ENCODE measurements around the gene MDP1. TPM values are rescaled to one million over a fixed set of nuclear protein-coding genes. Genes with fewer than 3 reads are reported as not detected.

The MDP1 gene
- total RNA-seq, 1 experiment from 2014 or later, result 18.8 TPM

GRCh38 chr14:24256960-24257359, 41.1 kb upstream of the MDP1 start:
- Histone ChIP-seq H2BK12ac (ENCODE audit: insufficient read length, low read depth, low read length) (no peak overlapping the region), H2BK20ac (ENCODE audit: low read depth, low read length, poor library complexity, severe bottlenecking) (no peak overlapping the region), H3K4ac (ENCODE audit: low read depth, low read length) (no peak overlapping the region), H3K18ac (ENCODE audit: insufficient read length, low read depth, low read length) (no peak overlapping the region), H3K23me2 (ENCODE audit: insufficient read length, low read depth, low read length, poor library complexity, severe bottlenecking) (no peaks in the 10 kb centered on the region), H3K56ac (ENCODE audit: insufficient read length, low read depth, low read length) (no peak overlapping the region), H4K5ac (ENCODE audit: insufficient read length, low read depth, low read length) (no peak overlapping the region), H3K4me2 (ENCODE audit: insufficient read depth, insufficient read length, low read length) (no peak overlapping the region), H3K9ac (ENCODE audit: extremely low read depth, insufficient read length, low read length) (no peak overlapping the region), H3K27ac (ENCODE audit: insufficient read length, low read depth, low read length) (no peak overlapping the region), H3K23ac (ENCODE audit: insufficient read length, low read depth, low read length) (no peak overlapping the region), H3K4me1 (ENCODE audit: insufficient read depth, low read length) (no peaks in the 10 kb centered on the region), H2AFZ (ENCODE audit: low read length) (no peak overlapping the region), H2BK5ac (ENCODE audit: insufficient read length, low read length) (no peak overlapping the region), H2BK120ac (ENCODE audit: low read depth, low read length, poor library complexity, severe bottlenecking) (no peak overlapping the region), H3K14ac (ENCODE audit: insufficient read depth, low read length) (no peak overlapping the region), H4K91ac (ENCODE audit: insufficient read length, low read depth, low read length) (no peak overlapping the region), H2BK15ac (ENCODE audit: low read depth, low read length) (no peak overlapping the region), H2AK5ac (ENCODE audit: insufficient read length, low read length) (no peak overlapping the region), H3K79me2 (ENCODE audit: insufficient read depth, low read length) (no peaks in the 10 kb centered on the region), H3T11ph (ENCODE audit: low read length) (no peak overlapping the region), H3K9me3 (ENCODE audit: control insufficient read depth, low read depth, low read length) (no peaks in the 10 kb centered on the region), H3K27me3 (ENCODE audit: insufficient read depth, low read length) (no peaks in the 10 kb centered on the region), H3K79me1 (ENCODE audit: insufficient read depth, low read depth, low read length, poor library complexity, severe bottlenecking) (no peaks in the 10 kb centered on the region), H4K20me1 (ENCODE audit: control insufficient read depth, insufficient read depth, insufficient read length) (no peaks in the 10 kb centered on the region), H4K8ac (replicated peaks; ENCODE audit: insufficient read length, low read depth, low read length) (no peak overlapping the region)
- no peak for DNase-seq
- H3K4me1 Mint-ChIP-seq, result no peaks in the 10 kb centered on the region; a peak in 1 of 4 replicates
- no peaks in the 10 kb centered on the region for H3K36me3 Mint-ChIP-seq (ENCODE audit: insufficient read depth in 1 of 3, low read depth in 3 of 3)
- H3K27me3 Mint-ChIP-seq (ENCODE audit: low read depth), result no peaks in the 10 kb centered on the region; the same call in 1 of the 2 replicates
- TF ChIP-seq, protein P1, sequence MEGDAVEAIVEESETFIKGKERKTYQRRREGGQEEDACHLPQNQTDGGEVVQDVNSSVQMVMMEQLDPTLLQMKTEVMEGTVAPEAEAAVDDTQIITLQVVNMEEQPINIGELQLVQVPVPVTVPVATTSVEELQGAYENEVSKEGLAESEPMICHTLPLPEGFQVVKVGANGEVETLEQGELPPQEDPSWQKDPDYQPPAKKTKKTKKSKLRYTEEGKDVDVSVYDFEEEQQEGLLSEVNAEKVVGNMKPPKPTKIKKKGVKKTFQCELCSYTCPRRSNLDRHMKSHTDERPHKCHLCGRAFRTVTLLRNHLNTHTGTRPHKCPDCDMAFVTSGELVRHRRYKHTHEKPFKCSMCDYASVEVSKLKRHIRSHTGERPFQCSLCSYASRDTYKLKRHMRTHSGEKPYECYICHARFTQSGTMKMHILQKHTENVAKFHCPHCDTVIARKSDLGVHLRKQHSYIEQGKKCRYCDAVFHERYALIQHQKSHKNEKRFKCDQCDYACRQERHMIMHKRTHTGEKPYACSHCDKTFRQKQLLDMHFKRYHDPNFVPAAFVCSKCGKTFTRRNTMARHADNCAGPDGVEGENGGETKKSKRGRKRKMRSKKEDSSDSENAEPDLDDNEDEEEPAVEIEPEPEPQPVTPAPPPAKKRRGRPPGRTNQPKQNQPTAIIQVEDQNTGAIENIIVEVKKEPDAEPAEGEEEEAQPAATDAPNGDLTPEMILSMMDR (conservative IDR thresholded peaks at IDR 0.05), result no peak
- no peaks in the 10 kb centered on the region for H3K9me3 Mint-ChIP-seq
- WGBS (ENCODE audit: extremely low coverage, insufficient read length, low lambda C conversion rate), result no CpG with 5 or more reads among the region's 4 CpGs
- no peak overlapping the region for H3K4me3 Mint-ChIP-seq
- H3K27ac Mint-ChIP-seq, result peak overlapping the region in 1 of 3 experiments; percentile 32; a peak in 1 of 7 replicates
